HCT116 (cell line): Measurements from ENCODE around the gene CASZ1. TPM values are rescaled to one million over a fixed set of nuclear protein-coding genes. Genes with fewer than 3 reads are reported as not detected.

Experiments
- ATAC-seq: fragments of 200-7000 bp; cut with Tn5 transposase; 2 replicates; pipeline ENCODE4 v1.9.1; 2020; ENCODE audit warnings: mild to moderate bottlenecking, moderate library complexity
- BruUV-seq: library from RNA; stranded (reverse); fragments of 400-500 nt; replicated peaks from 2 replicates; lab custom pipeline; 2021; lab: Mats Ljungman, UMichigan
- CTCF ChIA-PET: fragments of 300-600 bp; sonication (Branson Sonifier 250); formaldehyde crosslinking; loops from one replicate; lab custom pipeline; 2021; ENCODE audit warnings: antibody characterized with exemption; lab: Charles Lee
- POLR2A ChIA-PET: fragments of 300-600, 350-600 bp; sonication (Branson Sonifier 250); formaldehyde crosslinking; loops from one replicate; lab custom pipeline; 2021; ENCODE audit warnings: antibody characterized with exemption; lab: Charles Lee
- RAD21 ChIA-PET, 2 experiments: fragments of 300-600 bp; sonication (Branson Sonifier 250); formaldehyde crosslinking; loops; one replicate each; lab custom pipeline; 2023; ENCODE audit warnings: low total read pairs in 2 of 2; ENCODE audit not compliant: uncharacterized antibody in 2 of 2, unreplicated experiment in 2 of 2, low non-redundant PET in 1 of 2; lab: Charles Lee
- DNase-seq: peaks from one replicate; pipeline ENCODE4 v3.0.0-alpha.2; 2010; ENCODE audit warnings: low read depth, low spot score
- H2AFZ ChIP-seq: fragments of 200-600 bp; shearing (Covaris generic), sonication (generic); 2 replicates; pipeline ENCODE4 v1.6.1; 2017; ENCODE audit warnings: low read depth, mixed run types, mixed read lengths, antibody characterized with exemption, low read length; ENCODE audit not compliant: poor library complexity, severe bottlenecking
- H3K27ac ChIP-seq: 2 replicates; pipeline ENCODE4 v1.5.1; 2012; ENCODE audit warnings: low read depth, low read length
- H3K27me3 ChIP-seq: fragments of 200-600 bp; sonication (generic); 2 replicates; pipeline ENCODE4 v1.6.1; 2016; ENCODE audit warnings: mixed run types, low read length, mixed read lengths; ENCODE audit not compliant: insufficient read depth
- H3K36me3 ChIP-seq, 2 experiments: fragments of 200-500 bp in 1 of 2; fragments of 200-600 bp in 1 of 2; sonication (Bioruptor generic) in 1 of 2; sonication (generic) in 1 of 2; 2 replicates each; pipeline versions ENCODE4 v1.5.1 to v1.6.1; 2014 to 2016; ENCODE audit warnings: low read length in 2 of 2, inconsistent platforms in 1 of 2, mixed read lengths in 1 of 2, mixed run types in 1 of 2; ENCODE audit not compliant: insufficient read depth in 2 of 2, control insufficient read depth in 1 of 2
- H3K4me1 ChIP-seq, 2 experiments: fragments of 200-600 bp in 1 of 2; sonication (generic) in 1 of 2; 2 replicates each; pipeline versions ENCODE4 v1.5.1 to v1.6.1; 2012 to 2017; ENCODE audit warnings: low read length in 2 of 2, inconsistent platforms in 1 of 2, mild to moderate bottlenecking in 1 of 2, mixed read lengths in 1 of 2, mixed run types in 1 of 2, moderate library complexity in 1 of 2; ENCODE audit not compliant: insufficient read depth in 2 of 2, control insufficient read depth in 1 of 2
- H3K4me2 ChIP-seq: fragments of 200-600 bp; sonication (generic); 2 replicates; pipeline ENCODE4 v1.6.1; 2017; ENCODE audit warnings: mixed run types, low read length, mixed read lengths
- H3K4me3 ChIP-seq, 2 experiments: fragments of 200-600 bp in 1 of 2; sonication (generic) in 1 of 2; replicated peaks in 1 of 2; 2 replicates each; pipeline ENCODE4 v1.5.1; 2011 to 2016; ENCODE audit warnings: low read length in 2 of 2, control low read depth in 1 of 2, low read depth in 1 of 2, mild to moderate bottlenecking in 1 of 2, mixed read lengths in 1 of 2, mixed run types in 1 of 2
- H3K79me2 ChIP-seq: fragments of 200-600 bp; sonication (generic); 2 replicates; pipeline ENCODE4 v1.6.1; 2017; ENCODE audit warnings: mild to moderate bottlenecking, mixed run types, low read length, moderate library complexity, mixed read lengths; ENCODE audit not compliant: insufficient read depth
- H3K9ac ChIP-seq: fragments of 200-600 bp; sonication (generic); 2 replicates; pipeline ENCODE4 v1.6.1; 2016; ENCODE audit warnings: low read length, mixed read lengths
- H3K9me2 ChIP-seq: fragments of 200-600 bp; sonication (generic), shearing (Covaris generic); 2 replicates; pipeline ENCODE4 v1.6.1; 2017; ENCODE audit warnings: mixed run types, mild to moderate bottlenecking, moderate library complexity; ENCODE audit not compliant: insufficient read depth
- H3K9me3 ChIP-seq, 2 experiments: fragments of 200-500 bp in 1 of 2; fragments of 200-600 bp in 1 of 2; sonication (Bioruptor generic) in 1 of 2; sonication (generic) in 1 of 2; 2 replicates each; pipeline ENCODE4 v1.6.1; 2014 to 2017; ENCODE audit warnings: low read length in 2 of 2, mixed read lengths in 2 of 2, inconsistent platforms in 1 of 2, low read depth in 1 of 2, mild to moderate bottlenecking in 1 of 2, mixed run types in 1 of 2, moderate library complexity in 1 of 2; ENCODE audit not compliant: control insufficient read depth in 1 of 2, insufficient read depth in 1 of 2
- H4K20me1 ChIP-seq: fragments of 200-600 bp; sonication (generic), shearing (Covaris generic); 2 replicates; pipeline ENCODE4 v1.6.1; 2017; ENCODE audit warnings: mixed run types, mild to moderate bottlenecking, moderate library complexity; ENCODE audit not compliant: insufficient read depth
- CBX3 ChIP-seq: IDR thresholded peaks from 2 replicates; pipeline ENCODE4 v1.6.1; 2012; ENCODE audit warnings: low read depth
- CEBPB ChIP-seq: IDR thresholded peaks from 2 replicates; pipeline ENCODE4 v1.6.1; 2012; ENCODE audit warnings: low read depth
- ELF1 ChIP-seq: IDR thresholded peaks from 2 replicates; pipeline ENCODE4 v1.6.1; 2012; ENCODE audit warnings: low read depth, borderline replicate concordance
- EZH2 ChIP-seq: fragments of 200-600 bp; sonication (generic); IDR thresholded peaks from 2 replicates; pipeline ENCODE4 v1.6.1; 2017; ENCODE audit warnings: antibody characterized with exemption, mixed run types
- JUND ChIP-seq: IDR thresholded peaks from 2 replicates; pipeline ENCODE4 v1.6.1; 2012
- POLR2A ChIP-seq: IDR thresholded peaks from 2 replicates; pipeline ENCODE4 v1.7.0; 2011; ENCODE audit warnings: borderline replicate concordance; ENCODE audit not compliant: insufficient read depth, insufficient read length; ENCODE audit errors: extremely low read depth
- POLR2AphosphoS5 ChIP-seq: IDR thresholded peaks from 2 replicates; pipeline ENCODE4 v1.6.1; 2011; ENCODE audit warnings: mild to moderate bottlenecking, low read depth, low read length, moderate library complexity
- RAD21 ChIP-seq: IDR thresholded peaks from 2 replicates; pipeline ENCODE4 v1.6.1; 2012; ENCODE audit warnings: low read depth, mild to moderate bottlenecking
- TCF7L2 ChIP-seq: IDR thresholded peaks from 2 replicates; pipeline ENCODE4 v1.7.0; 2011; ENCODE audit warnings: borderline replicate concordance, inconsistent platforms; ENCODE audit not compliant: insufficient read depth, insufficient read length; ENCODE audit errors: extremely low read depth
- YY1 ChIP-seq: IDR thresholded peaks from 2 replicates; pipeline ENCODE4 v1.6.1; 2011; ENCODE audit warnings: low read length, low read depth, moderate library complexity, mild to moderate bottlenecking; ENCODE audit not compliant: insufficient replicate concordance; ENCODE audit errors: extremely low read depth
- ZNF274 ChIP-seq: fragments of 200-500 bp; sonication (Bioruptor generic); IDR thresholded peaks from 2 replicates; pipeline ENCODE4 v1.6.1; 2014; ENCODE audit warnings: mild to moderate bottlenecking, low read depth, low read length, inconsistent platforms
- intact Hi-C: fragments of 100-400 bp; cut with micrococcal nuclease; formaldehyde crosslinking; loops from 2 replicates; pipeline ENCODE4 v1.10.0; 2022
- total RNA-seq: library from RNA; stranded (reverse); gene quantifications from one replicate; pipeline ENCODE4 v1.2.1, GENCODE V29; 2021; ENCODE audit not compliant: unreplicated experiment
- TF ChIP-seq, protein P1 (sequence below), 3 experiments: fragments of 200-600 bp in 1 of 3; sonication (generic) in 1 of 3; IDR thresholded peaks in 2 of 3; conservative IDR thresholded peaks in 1 of 3; 2 replicates each; pipeline ENCODE4 v1.5.1; 2012 to 2017; ENCODE audit warnings: low read depth in 2 of 3, low read length in 2 of 3, antibody characterized with exemption in 1 of 3, borderline replicate concordance in 1 of 3, control low read depth in 1 of 3, mild to moderate bottlenecking in 1 of 3, mixed read lengths in 1 of 3, mixed run types in 1 of 3, moderate library complexity in 1 of 3; ENCODE audit not compliant: insufficient read depth in 1 of 3
- TF ChIP-seq, protein P2 (sequence below): IDR thresholded peaks from 2 replicates; pipeline ENCODE4 v1.6.1; 2012
- TF ChIP-seq, protein P3 (sequence below): IDR thresholded peaks from 2 replicates; pipeline ENCODE4 v1.6.1; 2012
- TF ChIP-seq, protein P4 (sequence below): IDR thresholded peaks from 2 replicates; pipeline ENCODE4 v1.6.1; 2011; ENCODE audit warnings: mild to moderate bottlenecking, low read length, moderate library complexity; ENCODE audit not compliant: insufficient replicate concordance; ENCODE audit errors: extremely low read depth

CASZ1 gene
- total RNA-seq, 1 experiment from 2014 or later, result 7.7 TPM

DNA sequence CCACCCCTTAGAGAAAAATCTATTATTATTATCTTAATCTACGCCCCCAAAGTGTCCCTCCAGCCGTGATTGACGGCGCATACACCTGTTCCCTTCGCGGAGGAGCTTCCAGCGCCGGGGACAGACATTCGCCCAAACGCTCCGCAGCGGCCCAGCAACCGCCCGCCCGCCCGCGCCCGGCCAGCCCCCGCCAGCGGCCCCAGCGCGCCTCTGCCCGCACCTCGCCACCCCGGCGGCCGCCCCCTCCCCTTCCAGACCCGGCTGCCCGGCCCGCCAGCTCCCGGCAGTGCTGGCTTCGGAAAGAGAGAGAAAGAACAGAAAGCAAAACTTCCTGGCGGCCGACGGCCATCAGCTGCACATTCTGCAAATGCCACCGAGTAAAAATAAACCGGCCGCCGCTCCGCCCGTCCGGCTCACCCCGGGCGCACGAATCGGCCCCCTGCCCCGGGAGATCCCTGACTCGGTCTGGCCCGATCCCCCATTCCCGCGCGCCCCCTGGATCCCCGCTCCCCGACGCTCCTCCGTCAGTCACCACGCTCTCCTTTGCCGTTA, 1.6 kb downstream of the CASZ1 start (continued):
- TF ChIP-seq YY1, result no peak
- no peak for TF ChIP-seq CBX3
- TF ChIP-seq ZNF274, result no peak
- TF ChIP-seq, protein P1, sequence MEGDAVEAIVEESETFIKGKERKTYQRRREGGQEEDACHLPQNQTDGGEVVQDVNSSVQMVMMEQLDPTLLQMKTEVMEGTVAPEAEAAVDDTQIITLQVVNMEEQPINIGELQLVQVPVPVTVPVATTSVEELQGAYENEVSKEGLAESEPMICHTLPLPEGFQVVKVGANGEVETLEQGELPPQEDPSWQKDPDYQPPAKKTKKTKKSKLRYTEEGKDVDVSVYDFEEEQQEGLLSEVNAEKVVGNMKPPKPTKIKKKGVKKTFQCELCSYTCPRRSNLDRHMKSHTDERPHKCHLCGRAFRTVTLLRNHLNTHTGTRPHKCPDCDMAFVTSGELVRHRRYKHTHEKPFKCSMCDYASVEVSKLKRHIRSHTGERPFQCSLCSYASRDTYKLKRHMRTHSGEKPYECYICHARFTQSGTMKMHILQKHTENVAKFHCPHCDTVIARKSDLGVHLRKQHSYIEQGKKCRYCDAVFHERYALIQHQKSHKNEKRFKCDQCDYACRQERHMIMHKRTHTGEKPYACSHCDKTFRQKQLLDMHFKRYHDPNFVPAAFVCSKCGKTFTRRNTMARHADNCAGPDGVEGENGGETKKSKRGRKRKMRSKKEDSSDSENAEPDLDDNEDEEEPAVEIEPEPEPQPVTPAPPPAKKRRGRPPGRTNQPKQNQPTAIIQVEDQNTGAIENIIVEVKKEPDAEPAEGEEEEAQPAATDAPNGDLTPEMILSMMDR (IDR thresholded peaks at IDR 0.05 in 2 of 3, conservative IDR thresholded peaks at IDR 0.05 in 1 of 3; ENCODE audit: borderline replicate concordance in 1 of 3, insufficient read depth in 1 of 3, low read depth in 2 of 3, low read length in 2 of 3), result no peak
- TF ChIP-seq, protein P2, sequence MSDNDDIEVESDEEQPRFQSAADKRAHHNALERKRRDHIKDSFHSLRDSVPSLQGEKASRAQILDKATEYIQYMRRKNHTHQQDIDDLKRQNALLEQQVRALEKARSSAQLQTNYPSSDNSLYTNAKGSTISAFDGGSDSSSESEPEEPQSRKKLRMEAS, result no peak
- TF ChIP-seq POLR2AphosphoS5, result no peak
- TF ChIP-seq, protein P3, sequence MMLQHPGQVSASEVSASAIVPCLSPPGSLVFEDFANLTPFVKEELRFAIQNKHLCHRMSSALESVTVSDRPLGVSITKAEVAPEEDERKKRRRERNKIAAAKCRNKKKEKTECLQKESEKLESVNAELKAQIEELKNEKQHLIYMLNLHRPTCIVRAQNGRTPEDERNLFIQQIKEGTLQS, result no peak
- TF ChIP-seq EZH2, result no peak
- no peak for TF ChIP-seq POLR2A
- TF ChIP-seq, all 23 proteins: peak for 0

DNA sequence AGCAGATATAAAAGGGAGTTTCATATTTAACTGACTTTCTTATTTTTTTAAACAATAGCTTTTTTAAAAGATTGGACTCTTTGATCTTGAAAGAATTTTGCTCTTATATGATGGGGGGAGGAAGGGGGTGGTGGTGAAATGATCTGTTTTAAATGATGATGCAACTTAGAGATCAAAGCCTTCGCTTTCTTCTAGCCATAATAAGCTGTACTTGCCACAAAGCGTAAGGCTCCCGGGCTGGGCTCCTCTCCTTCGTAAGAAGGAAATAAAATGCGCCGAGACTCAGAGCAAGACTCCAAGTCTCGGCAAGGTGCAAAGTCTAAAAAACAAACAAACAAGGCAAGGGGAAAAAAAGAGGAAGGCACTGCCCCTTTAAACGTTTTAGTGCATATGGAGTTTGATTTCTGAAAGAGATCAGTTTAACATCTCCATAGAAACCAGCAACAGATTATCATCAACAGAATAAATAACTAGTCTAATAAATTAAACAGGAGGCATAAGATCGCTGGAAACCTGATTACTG, 3.3 kb downstream of the CASZ1 start:
- Histone ChIP-seq H3K36me3 (no peaks in the 10 kb centered on the region), H3K9me2 (no peaks in the 10 kb centered on the region), H2AFZ (no peak overlapping the region), H3K9me3 (no peaks in the 10 kb centered on the region), H3K9ac (no peak overlapping the region), H3K79me2 (no peaks in the 10 kb centered on the region), H3K4me3 (peak overlapping the region; percentile 53 to 73), H3K27me3 (peaks cover 34% of the 10 kb centered on the region), H4K20me1 (no peaks in the 10 kb centered on the region), H3K4me2 (peak overlapping the region; percentile 96), H3K27ac (no peak overlapping the region), H3K4me1 (peaks cover 5 to 35% of the 10 kb centered on the region in 2 experiments; a peak in 3 of 4 replicates)
- ChIA-PET POLR2A (interaction anchor here (1.3 to 2.9 kb wide), 2 partner anchors 11 to 14 kb away, joined by 4 to 11 read pairs; no protein-coding TSS in a partner anchor), RAD21 (no interaction called here), CTCF (interaction anchor here (1.6 kb wide), 1 partner anchor 13 kb away, joined by 5 read pairs; no protein-coding TSS in a partner anchor)
- DNase-seq (no peak), ATAC-seq (no peak)
- TF ChIP-seq RAD21 (no peak), JUND (no peak), ELF1 (no peak), EZH2 (no peak), YY1 (no peak), TCF7L2 (peak; percentile 69), CEBPB (peak; percentile 73)
- TF ChIP-seq, protein P4, sequence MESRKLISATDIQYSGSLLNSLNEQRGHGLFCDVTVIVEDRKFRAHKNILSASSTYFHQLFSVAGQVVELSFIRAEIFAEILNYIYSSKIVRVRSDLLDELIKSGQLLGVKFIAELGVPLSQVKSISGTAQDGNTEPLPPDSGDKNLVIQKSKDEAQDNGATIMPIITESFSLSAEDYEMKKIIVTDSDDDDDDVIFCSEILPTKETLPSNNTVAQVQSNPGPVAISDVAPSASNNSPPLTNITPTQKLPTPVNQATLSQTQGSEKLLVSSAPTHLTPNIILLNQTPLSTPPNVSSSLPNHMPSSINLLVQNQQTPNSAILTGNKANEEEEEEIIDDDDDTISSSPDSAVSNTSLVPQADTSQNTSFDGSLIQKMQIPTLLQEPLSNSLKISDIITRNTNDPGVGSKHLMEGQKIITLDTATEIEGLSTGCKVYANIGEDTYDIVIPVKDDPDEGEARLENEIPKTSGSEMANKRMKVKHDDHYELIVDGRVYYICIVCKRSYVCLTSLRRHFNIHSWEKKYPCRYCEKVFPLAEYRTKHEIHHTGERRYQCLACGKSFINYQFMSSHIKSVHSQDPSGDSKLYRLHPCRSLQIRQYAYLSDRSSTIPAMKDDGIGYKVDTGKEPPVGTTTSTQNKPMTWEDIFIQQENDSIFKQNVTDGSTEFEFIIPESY, result no peak
- BruUV-seq, result no TSS peak
- intact Hi-C loops, result loop anchor here (2.0 kb wide), 1 partner anchor 118 kb away; no protein-coding TSS in a partner anchor
